ENCODE data around the gene THAP5. TPM values are rescaled to one million over a fixed set of nuclear protein-coding genes. Genes with fewer than 3 reads are reported as not detected.

Gene THAP5
- total RNA-seq, 2 experiments from 2014 or later, result 26.5 to 28.8 TPM

DNA sequence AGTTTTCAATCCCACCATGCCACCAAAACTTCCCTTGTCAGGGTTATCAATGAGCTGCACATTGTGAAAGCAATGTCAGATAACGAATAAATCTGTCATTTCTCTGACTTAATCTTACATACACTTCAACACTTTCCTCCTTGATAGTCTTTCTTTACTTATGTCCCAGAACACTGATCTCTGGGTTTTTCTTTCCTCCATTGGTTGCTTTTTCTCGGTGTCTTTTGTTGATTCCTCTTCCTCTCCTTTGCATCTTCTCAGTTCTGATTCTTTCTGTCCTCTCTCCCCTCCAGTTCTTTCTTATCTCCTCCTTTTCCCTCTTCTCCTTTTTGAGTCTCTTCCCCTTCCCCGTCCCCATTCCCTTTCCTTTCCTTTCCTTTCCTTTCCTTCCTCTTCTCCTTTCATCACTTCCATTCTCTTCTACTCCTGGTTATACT lies 16.8 kb upstream of the THAP5 start:
- POLR2A ChIA-PET, result no interaction called here

GRCh38 chr7:108585843-108586242 lies 16.3 kb upstream of the THAP5 start:
- no peak for ATAC-seq
- TF ChIP-seq, protein P1, sequence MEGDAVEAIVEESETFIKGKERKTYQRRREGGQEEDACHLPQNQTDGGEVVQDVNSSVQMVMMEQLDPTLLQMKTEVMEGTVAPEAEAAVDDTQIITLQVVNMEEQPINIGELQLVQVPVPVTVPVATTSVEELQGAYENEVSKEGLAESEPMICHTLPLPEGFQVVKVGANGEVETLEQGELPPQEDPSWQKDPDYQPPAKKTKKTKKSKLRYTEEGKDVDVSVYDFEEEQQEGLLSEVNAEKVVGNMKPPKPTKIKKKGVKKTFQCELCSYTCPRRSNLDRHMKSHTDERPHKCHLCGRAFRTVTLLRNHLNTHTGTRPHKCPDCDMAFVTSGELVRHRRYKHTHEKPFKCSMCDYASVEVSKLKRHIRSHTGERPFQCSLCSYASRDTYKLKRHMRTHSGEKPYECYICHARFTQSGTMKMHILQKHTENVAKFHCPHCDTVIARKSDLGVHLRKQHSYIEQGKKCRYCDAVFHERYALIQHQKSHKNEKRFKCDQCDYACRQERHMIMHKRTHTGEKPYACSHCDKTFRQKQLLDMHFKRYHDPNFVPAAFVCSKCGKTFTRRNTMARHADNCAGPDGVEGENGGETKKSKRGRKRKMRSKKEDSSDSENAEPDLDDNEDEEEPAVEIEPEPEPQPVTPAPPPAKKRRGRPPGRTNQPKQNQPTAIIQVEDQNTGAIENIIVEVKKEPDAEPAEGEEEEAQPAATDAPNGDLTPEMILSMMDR (IDR thresholded peaks at IDR 0.05), result no peak
- CTCF ChIA-PET, result no interaction called here
- no peaks in the 10 kb centered on the region for H3K9me3 Mint-ChIP-seq
- H3K36me3 Mint-ChIP-seq (ENCODE audit: low read depth), result no peaks in the 10 kb centered on the region
- H3K27me3 Mint-ChIP-seq, result peaks cover 2% of the 10 kb centered on the region
- H3K27ac Mint-ChIP-seq, result no peak overlapping the region
- no peaks in the 10 kb centered on the region for H3K4me1 Mint-ChIP-seq (ENCODE audit: low read depth)
- H3K4me3 Mint-ChIP-seq, result no peak overlapping the region
- intact Hi-C loops (cut with micrococcal nuclease), result no loop called here
- DNase-seq, result no peak
- POLR2A ChIA-PET, result no interaction called here

More for the DNA sequence above, 16.8 kb upstream of the THAP5 start:
- intact Hi-C loops (cut with micrococcal nuclease), result no loop called here
- Mint-ChIP-seq H3K4me1 (ENCODE audit: low read depth) (no peaks in the 10 kb centered on the region), H3K36me3 (ENCODE audit: low read depth) (no peaks in the 10 kb centered on the region), H3K4me3 (no peak overlapping the region), H3K27me3 (peaks cover 2% of the 10 kb centered on the region), H3K9me3 (no peaks in the 10 kb centered on the region), H3K27ac (no peak overlapping the region)
- TF ChIP-seq, protein P1 (IDR thresholded peaks at IDR 0.05), result no peak
- ATAC-seq (no peak), DNase-seq (no peak)
- CTCF ChIA-PET, result no interaction called here

GRCh38 chr7:108584211-108584610 lies 14.7 kb upstream of the THAP5 start:
- intact Hi-C loops (cut with micrococcal nuclease), result no loop called here
- ChIA-PET CTCF (no interaction called here), POLR2A (no interaction called here)
- TF ChIP-seq, protein P1 (IDR thresholded peaks at IDR 0.05), result no peak
- Mint-ChIP-seq H3K36me3 (ENCODE audit: low read depth) (peaks cover 11% of the 10 kb centered on the region), H3K27me3 (no peaks in the 10 kb centered on the region), H3K27ac (no peak overlapping the region), H3K4me1 (ENCODE audit: low read depth) (no peaks in the 10 kb centered on the region), H3K9me3 (peaks cover 4% of the 10 kb centered on the region), H3K4me3 (no peak overlapping the region)
- ATAC-seq (no peak), DNase-seq (no peak)

GRCh38 chr7:108581655-108582491 lies 12.4 kb upstream of the THAP5 start:
- CTCF ChIA-PET, result no interaction called here
- Mint-ChIP-seq H3K9me3 (peaks cover 6% of the 10 kb centered on the region), H3K36me3 (ENCODE audit: low read depth) (peaks cover 19% of the 10 kb centered on the region), H3K27ac (no peak overlapping the region), H3K27me3 (no peaks in the 10 kb centered on the region), H3K4me3 (no peak overlapping the region), H3K4me1 (ENCODE audit: low read depth) (peaks cover 3% of the 10 kb centered on the region)
- POLR2A ChIA-PET, result no interaction called here
- TF ChIP-seq, protein P1 (IDR thresholded peaks at IDR 0.05), result no peak
- DNase-seq (no peak), ATAC-seq (no peak)
- intact Hi-C loops (cut with micrococcal nuclease), result no loop called here

GRCh38 chr7:108580298-108580697 lies 10.8 kb upstream of the THAP5 start:
- DNase-seq (no peak), ATAC-seq (no peak)
- Mint-ChIP-seq H3K4me3 (no peak overlapping the region), H3K27me3 (no peaks in the 10 kb centered on the region), H3K36me3 (ENCODE audit: low read depth) (peaks cover 26% of the 10 kb centered on the region), H3K4me1 (ENCODE audit: low read depth) (peaks cover 13% of the 10 kb centered on the region), H3K27ac (no peak overlapping the region), H3K9me3 (peaks cover 6% of the 10 kb centered on the region)
- TF ChIP-seq, protein P1 (IDR thresholded peaks at IDR 0.05), result no peak
- intact Hi-C loops (cut with micrococcal nuclease), result no loop called here
- ChIA-PET CTCF (no interaction called here), POLR2A (no interaction called here)

Data from activated CD8-positive, alpha-beta T cell treated with anti-CD3 and anti-CD28 coated beads for 36 hours (primary cell).